K562 (cell line): ENCODE data around the gene NOL8. TPM values are rescaled to one million over a fixed set of nuclear protein-coding genes. Genes with fewer than 3 reads are reported as not detected.

Experiments used
- BRD4 ChIP-seq: fragments of 200-600 bp; sonication (generic); IDR thresholded peaks from 2 replicates; pipeline ENCODE4 v1.6.1; 2017; ENCODE audit warnings: inconsistent platforms
- CBFA2T2 ChIP-seq: fragments of 450-650 bp; conservative IDR thresholded peaks from 2 replicates; pipeline ENCODE4 v1.6.1; 2017; ENCODE audit warnings: mild to moderate bottlenecking
- CEBPG ChIP-seq, 3 experiments: fragments of 200-800 bp in 1 of 3; sonication (Bioruptor generic) in 1 of 3; sonication (generic) in 1 of 3; formaldehyde crosslinking in 1 of 3; IDR thresholded peaks in 2 of 3; conservative IDR thresholded peaks in 1 of 3; 2 replicates each; pipeline versions ENCODE4 v1.6.1 to v1.8.0; 2016 to 2022; ENCODE audit warnings: missing compliant biosample characterization in 2 of 3, missing genetic modification characterization in 2 of 3, mild to moderate bottlenecking in 1 of 3, missing genetic modification reagents in 1 of 3
- E4F1 ChIP-seq: fragments of 250-450 bp; sonication (Bioruptor Pico); IDR thresholded peaks from 2 replicates; pipeline ENCODE4 v1.5.0; 2021; ENCODE audit warnings: mild to moderate bottlenecking, borderline replicate concordance
- ESRRB ChIP-seq: fragments of 250-450 bp; sonication (Bioruptor Pico); IDR thresholded peaks from 2 replicates; pipeline ENCODE4 v1.5.0; 2020; ENCODE audit warnings: mild to moderate bottlenecking, moderate library complexity, borderline replicate concordance
- JUNB ChIP-seq: fragments of 450-650 bp; formaldehyde crosslinking; conservative IDR thresholded peaks from 2 replicates; pipeline ENCODE4 v1.4.0; 2020; ENCODE audit warnings: mild to moderate bottlenecking
- KLF13 ChIP-seq: fragments of 450-650 bp; IDR thresholded peaks from 2 replicates; pipeline ENCODE4 v1.6.1; 2016; ENCODE audit warnings: missing genetic modification characterization, low read depth, mild to moderate bottlenecking, missing compliant biosample characterization, moderate library complexity, borderline replicate concordance
- NCOR1 ChIP-seq: fragments of 450-650 bp; IDR thresholded peaks from 2 replicates; pipeline ENCODE4 v1.6.1; 2016; ENCODE audit warnings: mild to moderate bottlenecking, moderate library complexity
- NFE2 ChIP-seq: IDR thresholded peaks from 2 replicates; pipeline ENCODE4 v1.6.1; 2014; ENCODE audit warnings: antibody characterized with exemption, low read depth
- PHF20 ChIP-seq: fragments of 450-650 bp; IDR thresholded peaks from 2 replicates; pipeline ENCODE4 v1.6.1; 2018; ENCODE audit not compliant: partially characterized antibody
- RBM25 ChIP-seq: fragments of 200-400 bp; formaldehyde crosslinking; IDR thresholded peaks from 2 replicates; pipeline ENCODE4 v1.6.1; 2018; ENCODE audit warnings: low read length, low read depth, moderate library complexity; ENCODE audit not compliant: severe bottlenecking
- RCOR1 ChIP-seq, 2 experiments: IDR thresholded peaks; 2 replicates each; pipeline ENCODE4 v1.6.1; 2012; ENCODE audit warnings: low read depth in 2 of 2, low read length in 2 of 2, borderline replicate concordance in 1 of 2, improper control_type of control experiment in 1 of 2
- RREB1 ChIP-seq: fragments of 250-450 bp; sonication (Bioruptor Pico); IDR thresholded peaks from 2 replicates; pipeline ENCODE4 v1.4.0; 2020
- polyA plus RNA-seq, 8 experiments: library from polyadenylated mRNA; depleted of rRNA in 4 of 8; stranded (reverse) in 5 of 8; unstranded in 3 of 8; fragments of >200 nt; fragmentation: Nextera tagmentation in 2 of 8; fragmentation: Illumina TruSeq in 1 of 8; extraction: Ambion mirVana in 2 of 8; extraction: Trizol in 1 of 8; gene quantifications; 2 replicates each; pipeline versions ENCODE4 v1.2.1 to v1.2.3, GENCODE V29; 2011 to 2014; ENCODE audit warnings: inconsistent platforms in 1 of 8, missing spikeins in 1 of 8
- total RNA-seq, 7 experiments: library from RNA; depleted of rRNA in 6 of 7; stranded (reverse); fragments of >200 nt in 6 of 7; fragmentation: Illumina TruSeq in 2 of 7; extraction: Trizol in 2 of 7; gene quantifications; 2 replicates each; pipeline versions ENCODE4 v1.2.1 to v1.2.3, GENCODE V29; 2011 to 2021; ENCODE audit warnings: low replicate concordance in 1 of 7
- TF ChIP-seq, protein P1 (sequence below): conservative IDR thresholded peaks from 2 replicates; pipeline ENCODE4 v1.6.1; 2011; ENCODE audit warnings: low read depth, mild to moderate bottlenecking, low read length; ENCODE audit not compliant: control insufficient read depth

NOL8 gene
- total and polyA plus RNA-seq, 9 of the 15 experiments (the other 6 are each of a cell fraction or from before 2014, with no cell fraction given), result 51.3 to 91.5 (median 58.7) TPM

DNA sequence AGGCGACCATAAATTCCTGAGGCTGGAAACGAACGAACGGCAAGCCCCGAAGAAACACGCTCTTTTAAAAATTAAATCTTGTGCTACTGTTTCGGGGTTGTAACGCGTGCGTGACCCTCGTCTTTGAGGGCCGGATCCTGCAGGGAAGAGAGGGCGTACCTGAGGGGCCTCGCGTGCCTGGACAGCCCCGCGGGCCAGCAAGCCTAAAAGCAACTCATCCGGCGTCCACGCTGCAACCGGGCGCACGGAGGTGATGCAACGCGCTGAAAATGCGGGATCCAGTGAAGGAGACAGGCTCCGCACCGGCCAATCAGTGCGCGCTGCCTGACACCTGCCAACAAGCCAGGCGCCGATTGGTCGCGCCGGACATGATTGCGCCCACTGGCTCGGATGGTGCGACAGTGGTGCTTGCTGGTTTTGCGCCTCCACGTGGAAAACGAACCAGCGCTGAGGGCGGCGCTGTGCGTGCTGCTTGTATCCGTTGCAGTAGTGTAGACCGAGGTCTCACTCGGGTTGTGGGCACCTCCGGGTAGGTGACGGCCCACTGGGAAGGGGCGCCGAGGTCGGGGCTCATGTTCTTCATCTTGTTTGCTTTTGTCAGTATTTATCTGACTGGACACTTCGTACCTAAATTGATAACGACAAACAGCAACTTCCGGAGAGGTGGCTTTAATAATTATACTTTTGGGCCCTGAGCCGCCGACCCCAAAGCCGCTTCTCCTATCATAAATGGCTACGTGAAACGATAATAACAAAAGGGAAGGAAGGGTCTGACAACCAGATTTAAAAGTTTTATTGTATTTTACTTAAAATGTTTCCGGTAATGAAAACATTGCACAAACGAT is 31.5 kb downstream of the NOL8 start, which contains the start of gene IARS1 (continued):
- peak; percentile 1; the same call in 1 of the 2 replicates for TF ChIP-seq NFE2
- 0 out of 2 replicates have a peak, but pooled peaks have one; percentile 3 for TF ChIP-seq CBFA2T2
- TF ChIP-seq RBM25, result peak; percentile 99
- TF ChIP-seq CEBPG (CRISPR knock-in tag; IDR thresholded peaks at IDR 0.05), result peak; percentile 100
- TF ChIP-seq CEBPG (tag; conservative IDR thresholded peaks at IDR 0.05 in 1 of 2, IDR thresholded peaks at IDR 0.05 in 1 of 2), result peak; percentile 99
- 0 out of 2 replicates have a peak, but pooled peaks have one; percentile 28 for TF ChIP-seq NCOR1
- peak; percentile 54; the same call in 1 of the 2 replicates for TF ChIP-seq RREB1 (CRISPR knock-in tag)
- peak in 1 of 2 experiments; percentile 55; a peak in 1 of 4 replicates for TF ChIP-seq RCOR1 (IDR thresholded peaks at IDR 0.05; ENCODE audit: borderline replicate concordance in 1 of 2, low read depth in 2 of 2, low read length in 2 of 2)
- TF ChIP-seq ESRRB (CRISPR knock-in tag), result no peak
- TF ChIP-seq PHF20, result peak; percentile 77
- peak; percentile 54; the same call in 1 of the 2 replicates for TF ChIP-seq JUNB
- peak; percentile 86 for TF ChIP-seq KLF13 (tag)
- peak; percentile 90 for TF ChIP-seq E4F1 (CRISPR knock-in tag)
- TF ChIP-seq BRD4, result peak; percentile 98
- TF ChIP-seq, protein P1, sequence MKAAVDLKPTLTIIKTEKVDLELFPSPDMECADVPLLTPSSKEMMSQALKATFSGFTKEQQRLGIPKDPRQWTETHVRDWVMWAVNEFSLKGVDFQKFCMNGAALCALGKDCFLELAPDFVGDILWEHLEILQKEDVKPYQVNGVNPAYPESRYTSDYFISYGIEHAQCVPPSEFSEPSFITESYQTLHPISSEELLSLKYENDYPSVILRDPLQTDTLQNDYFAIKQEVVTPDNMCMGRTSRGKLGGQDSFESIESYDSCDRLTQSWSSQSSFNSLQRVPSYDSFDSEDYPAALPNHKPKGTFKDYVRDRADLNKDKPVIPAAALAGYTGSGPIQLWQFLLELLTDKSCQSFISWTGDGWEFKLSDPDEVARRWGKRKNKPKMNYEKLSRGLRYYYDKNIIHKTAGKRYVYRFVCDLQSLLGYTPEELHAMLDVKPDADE, result peak; percentile 89
